ENCODE measurements around the gene ASXL1.
A peak's percentile ranks its signal among the peaks of the same experiment; 100 is the strongest.
"Not testable (repeated sequence)": the region's sequence is repeated elsewhere in the genome, so short reads cannot be mapped to it uniquely, and the experiment has no call there.

Gene ASXL1

GRCh38 chr20:32337937-32338661 is 20.0 kb upstream of the ASXL1 start:
- DNase-seq, result no peak

- no peak for DNase-seq
Observed at GRCh38 chr20:32338665-32339064, 19.5 kb upstream of the ASXL1 start.

- no peak for DNase-seq
Observed at GRCh38 chr20:32339116-32339515, 19.0 kb upstream of the ASXL1 start.

GRCh38 chr20:32341053-32341452 is 17.1 kb upstream of the ASXL1 start:
- DNase-seq, result not testable (repeated sequence)

- DNase-seq, result no peak
Observed at GRCh38 chr20:32343439-32343838, 14.7 kb upstream of the ASXL1 start.

- DNase-seq, result no peak
Observed at GRCh38 chr20:32344835-32345506, 13.2 kb upstream of the ASXL1 start.

- DNase-seq, result no peak
Observed at GRCh38 chr20:32348207-32348606, 9.9 kb upstream of the ASXL1 start.

- DNase-seq, result no peak
Observed at GRCh38 chr20:32350421-32350820, 7.7 kb upstream of the ASXL1 start.

GRCh38 chr20:32352121-32352720 is 5.9 kb upstream of the ASXL1 start:
- no peak for DNase-seq

- no peak for DNase-seq
Observed at GRCh38 chr20:32353848-32354496, 4.2 kb upstream of the ASXL1 start.

- DNase-seq, result no peak
Observed at GRCh38 chr20:32354592-32355416, 3.3 kb upstream of the ASXL1 start.

GRCh38 chr20:32355417-32355841 is 2.7 kb upstream of the ASXL1 start:
- DNase-seq, result no peak

GRCh38 chr20:32355907-32356621 is 2.1 kb upstream of the ASXL1 start:
- not testable (repeated sequence) for DNase-seq

GRCh38 chr20:32356622-32357374 is 1.3 kb upstream of the ASXL1 start:
- DNase-seq, result no peak

- DNase-seq, result no peak
Observed at GRCh38 chr20:32357375-32357868, 709 bp upstream of the ASXL1 start.

- no peak for DNase-seq
Observed at GRCh38 chr20:32358632-32358882, 426 bp downstream of the ASXL1 start.

- DNase-seq, result peak; percentile 74
Observed at GRCh38 chr20:32358883-32359632, 927 bp downstream of the ASXL1 start.

GRCh38 chr20:32359633-32360332 is 1.7 kb downstream of the ASXL1 start:
- DNase-seq, result no peak

GRCh38 chr20:32360333-32360634 is 2.2 kb downstream of the ASXL1 start:
- DNase-seq, result no peak

GRCh38 chr20:32362901-32363364 is 4.8 kb downstream of the ASXL1 start:
- no peak for DNase-seq
